Stimulated activated CD8-positive, alpha-beta memory T cell treated with anti-CD3 and anti-CD28 coated beads, Interleukin-7, amount 100 ng/mL, for 24 hours (primary cell): ENCODE results near the gene CCDC170.

Source experiments
- DNase-seq: peaks from one replicate; pipeline ENCODE4 v3.0.0-alpha.2; 2020; ENCODE audit warnings: low read depth

The CCDC170 gene

DNA sequence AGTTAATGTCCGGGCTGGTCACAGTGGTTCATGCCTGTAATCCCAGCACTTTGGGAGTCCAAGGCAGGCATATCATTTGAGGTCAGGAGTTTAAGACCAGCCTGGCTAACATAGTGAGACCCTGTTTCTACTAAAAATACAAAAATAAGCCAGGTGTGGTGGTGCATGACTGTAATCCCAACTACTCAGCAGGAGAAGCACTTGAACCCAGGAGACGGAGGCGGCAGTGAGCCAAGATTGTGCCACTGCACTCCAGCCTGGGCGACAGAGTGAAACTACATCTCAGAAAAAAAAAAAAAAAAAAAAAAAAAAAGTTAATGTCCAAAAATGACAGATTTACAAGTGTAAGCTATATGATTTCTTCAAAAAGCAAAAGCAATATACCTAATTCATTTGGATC is 124.9 kb downstream of the CCDC170 start:
- no peak for DNase-seq

DNA sequence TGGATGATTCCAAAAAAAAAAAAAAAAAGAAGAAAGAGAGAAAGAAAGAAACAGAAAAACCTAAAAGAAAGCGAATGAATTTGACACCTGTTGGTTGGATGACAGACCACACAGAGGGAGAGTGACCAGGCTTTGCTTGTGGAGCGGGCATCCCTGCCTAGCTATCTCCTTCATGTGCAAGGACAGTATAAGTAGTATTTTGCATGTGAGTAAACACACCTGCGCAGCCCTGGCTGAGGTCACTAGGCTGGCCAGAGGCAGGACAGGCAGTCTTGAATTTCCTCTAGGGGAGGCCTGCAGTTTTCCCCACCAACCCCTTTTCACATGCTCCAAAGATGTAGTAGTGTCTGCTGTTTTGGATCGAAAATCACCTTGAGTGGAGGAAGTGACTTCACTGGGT is 126.4 kb downstream of the CCDC170 start:
- no peak for DNase-seq

DNA sequence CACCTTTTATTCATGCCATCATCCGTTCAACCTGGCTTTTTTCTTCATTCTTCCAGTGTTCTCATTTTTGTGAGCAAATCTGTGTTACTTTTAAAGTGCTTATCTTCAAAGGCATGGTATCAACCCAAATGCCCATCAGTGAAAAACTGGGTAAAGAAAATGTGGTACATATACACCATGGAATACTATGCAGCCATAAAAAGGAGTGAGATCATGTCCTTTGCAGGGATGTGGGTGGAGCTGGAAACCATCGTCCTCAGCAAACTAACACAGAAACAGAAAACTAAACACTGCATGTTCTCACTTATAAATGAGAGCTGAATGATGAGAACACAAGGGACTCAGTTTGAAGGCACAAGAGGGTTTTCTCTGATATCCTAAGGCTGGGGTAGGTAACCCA is 130.3 kb downstream of the CCDC170 start:
- DNase-seq, result no peak

DNA sequence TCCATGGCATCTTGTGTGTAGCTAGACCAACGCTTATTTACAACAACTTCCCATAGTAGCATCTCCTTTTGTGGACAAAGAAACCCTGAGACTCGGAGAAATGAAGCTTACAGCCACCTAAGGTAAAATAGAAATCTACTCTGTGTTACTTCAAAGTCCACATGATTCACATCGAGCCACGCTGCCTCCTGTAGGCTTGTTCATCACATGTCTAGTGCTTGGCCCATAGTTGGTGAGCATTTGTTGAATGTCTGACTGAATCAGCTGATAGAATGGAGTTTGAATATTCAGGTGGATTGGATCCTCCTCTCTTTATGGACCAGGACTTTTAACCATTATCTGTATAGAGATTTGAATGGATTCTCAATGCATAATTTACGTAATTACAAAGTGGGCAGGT is 130.7 kb downstream of the CCDC170 start:
- DNase-seq, result no peak

DNA sequence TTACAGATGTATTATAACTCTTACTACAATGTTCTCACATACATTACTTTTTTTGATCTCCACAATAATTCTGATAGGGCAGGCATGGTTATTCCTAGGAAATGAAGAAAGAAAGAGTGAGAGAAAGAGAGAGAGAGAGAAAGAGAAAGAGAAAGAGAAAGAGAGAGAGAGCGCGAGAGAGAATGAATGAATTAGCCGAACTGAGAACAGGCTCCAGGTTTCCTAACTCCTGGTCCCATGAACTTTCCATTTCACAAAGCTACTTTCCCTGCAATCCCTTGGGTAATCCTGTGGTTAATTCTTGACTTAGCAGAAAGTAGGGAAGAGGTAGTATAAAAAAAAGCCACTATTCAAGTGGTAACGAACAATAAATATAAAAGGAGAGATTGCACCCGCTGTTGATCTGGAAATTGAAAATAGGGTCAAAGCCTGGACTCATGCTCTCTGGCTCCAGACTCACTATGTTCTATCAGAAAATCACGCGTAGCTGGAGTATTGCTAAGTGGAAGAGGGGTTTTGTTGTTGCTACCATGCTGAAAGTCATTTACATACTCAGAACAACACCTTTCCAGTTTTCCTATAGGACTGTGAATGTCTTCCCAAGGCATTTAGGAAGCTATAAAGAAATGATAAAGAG is 131.2 kb downstream of the CCDC170 start:
- no peak for DNase-seq

DNA sequence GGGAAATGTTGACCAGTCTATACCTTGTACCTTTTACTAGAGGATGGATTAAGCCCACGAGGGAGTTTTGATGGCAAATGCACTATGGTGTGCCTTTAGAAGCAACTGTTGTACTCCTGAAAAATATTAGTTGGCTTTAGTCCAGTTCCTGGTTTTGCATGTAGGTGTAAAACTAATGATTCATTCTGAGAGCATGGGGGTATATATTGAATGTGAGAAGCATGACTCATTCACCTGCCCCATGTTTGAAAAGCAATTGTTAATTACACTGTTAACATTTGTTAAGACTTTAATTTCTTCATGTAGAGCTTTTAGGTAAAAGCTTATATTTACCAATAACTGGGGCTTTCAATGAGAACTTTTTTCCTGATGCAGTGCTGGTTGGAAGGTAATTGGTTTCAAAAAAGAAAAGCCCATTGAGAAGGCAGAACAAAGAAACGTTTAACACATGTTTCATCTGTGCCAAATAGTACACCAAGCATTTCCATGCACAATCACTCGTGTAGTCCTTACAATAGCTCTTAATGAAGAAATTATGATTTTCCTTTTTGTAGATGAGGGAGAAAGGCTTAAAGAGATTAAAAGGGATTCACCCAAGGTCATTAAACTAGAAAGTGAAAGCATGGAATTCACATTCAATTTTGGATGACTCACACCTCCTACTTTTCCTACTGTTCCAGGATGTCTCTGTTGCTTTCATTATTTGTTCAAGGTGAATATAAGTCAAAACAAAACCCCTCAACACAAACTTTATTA is 134.1 kb downstream of the CCDC170 start:
- DNase-seq, result no peak

DNA sequence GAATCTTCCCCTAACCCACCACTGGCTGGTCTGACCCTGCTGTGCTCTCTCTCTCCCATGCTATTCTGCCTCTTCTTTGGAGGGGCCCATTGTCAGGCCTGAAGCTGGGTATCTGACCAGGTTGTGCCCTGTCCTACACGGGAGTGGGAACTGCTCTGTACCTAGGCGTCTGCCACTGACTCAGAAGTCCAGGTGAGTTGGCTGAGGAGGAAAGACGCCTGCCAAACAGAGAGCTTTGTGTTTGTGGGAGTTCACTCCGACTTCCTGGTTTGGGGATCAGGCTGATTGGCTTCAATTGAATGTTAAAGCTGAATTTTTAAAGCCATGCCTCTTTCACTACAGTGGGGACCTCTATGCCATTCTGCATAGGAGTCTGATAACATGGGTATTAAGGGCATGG is 136.0 kb downstream of the CCDC170 start:
- no peak for DNase-seq

DNA sequence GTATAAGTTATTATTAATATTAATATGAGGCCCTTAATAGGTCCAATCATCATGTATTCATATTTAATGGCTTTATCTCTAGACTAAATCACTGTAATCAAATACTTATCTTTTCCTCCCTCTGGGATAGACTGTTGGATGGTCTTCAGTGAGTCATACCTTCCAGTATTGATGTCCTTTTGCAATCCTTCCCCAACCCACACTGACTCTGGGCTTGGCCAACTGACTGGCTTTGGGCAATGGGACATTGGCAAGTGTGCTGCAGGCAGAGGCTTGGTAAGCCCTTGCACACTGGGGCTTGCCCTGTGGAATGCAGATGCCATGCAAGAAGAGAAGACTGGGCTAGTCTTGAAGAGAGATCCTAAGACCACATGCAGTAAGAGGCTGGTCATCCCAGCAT is 136.6 kb downstream of the CCDC170 start:
- no peak for DNase-seq

DNA sequence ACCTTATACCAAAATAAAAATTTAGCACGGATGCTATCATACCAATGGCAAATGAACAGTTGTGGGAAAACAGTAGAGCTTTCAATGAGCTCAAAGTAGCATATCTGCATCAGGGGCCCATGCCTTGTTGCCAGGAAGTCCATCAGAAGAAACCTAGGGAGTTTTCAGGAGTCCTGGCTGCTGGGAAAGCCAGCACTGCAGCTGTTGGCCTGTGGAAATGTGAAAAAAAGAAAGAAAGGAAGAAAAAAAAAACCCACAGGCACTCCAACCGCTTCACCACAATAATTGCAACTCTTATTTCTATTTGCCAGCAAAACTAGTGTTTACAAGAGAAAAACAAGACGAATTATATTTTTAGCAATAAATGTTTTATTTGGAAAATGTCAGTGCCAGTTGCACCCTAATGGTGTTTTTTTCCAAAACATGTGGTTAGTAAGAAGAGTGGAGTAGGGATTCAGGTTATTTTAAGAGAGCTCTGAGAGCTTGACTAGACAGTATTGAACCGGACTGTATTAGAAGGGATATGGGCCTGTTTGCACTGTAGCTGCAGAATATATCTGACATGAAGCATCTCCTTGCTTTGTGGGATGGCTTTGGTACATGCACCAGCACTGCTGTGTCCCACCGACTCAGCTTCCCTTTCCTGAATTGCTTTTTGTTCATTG is 137.3 kb downstream of the CCDC170 start:
- DNase-seq, result no peak

DNA sequence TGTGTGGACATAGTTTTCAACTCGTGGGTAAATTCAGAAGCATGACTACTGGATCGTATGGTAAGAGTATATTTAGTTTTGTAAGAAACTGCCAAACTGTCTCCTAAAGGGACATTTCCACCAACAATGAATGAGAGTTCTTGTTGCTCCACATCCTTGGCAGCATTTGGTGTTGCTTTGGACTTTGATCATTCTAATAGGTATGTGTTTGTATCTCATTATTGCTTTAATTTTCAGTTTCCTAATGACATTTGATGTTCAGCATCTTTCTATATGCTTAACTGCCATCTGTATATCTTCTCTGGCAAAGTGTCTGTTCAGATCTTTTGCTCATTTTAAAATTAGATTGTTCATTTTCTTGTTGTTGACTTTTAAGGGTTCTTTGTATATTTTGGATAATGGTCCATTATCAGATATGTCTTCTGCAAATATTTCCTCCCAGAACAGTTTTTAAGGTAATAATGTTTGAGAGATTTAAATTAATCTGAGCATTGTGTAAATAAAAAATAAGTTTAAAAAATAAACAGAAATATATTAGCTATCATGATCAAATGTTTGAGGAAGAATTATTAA is 138.7 kb downstream of the CCDC170 start:
- DNase-seq, result no peak

DNA sequence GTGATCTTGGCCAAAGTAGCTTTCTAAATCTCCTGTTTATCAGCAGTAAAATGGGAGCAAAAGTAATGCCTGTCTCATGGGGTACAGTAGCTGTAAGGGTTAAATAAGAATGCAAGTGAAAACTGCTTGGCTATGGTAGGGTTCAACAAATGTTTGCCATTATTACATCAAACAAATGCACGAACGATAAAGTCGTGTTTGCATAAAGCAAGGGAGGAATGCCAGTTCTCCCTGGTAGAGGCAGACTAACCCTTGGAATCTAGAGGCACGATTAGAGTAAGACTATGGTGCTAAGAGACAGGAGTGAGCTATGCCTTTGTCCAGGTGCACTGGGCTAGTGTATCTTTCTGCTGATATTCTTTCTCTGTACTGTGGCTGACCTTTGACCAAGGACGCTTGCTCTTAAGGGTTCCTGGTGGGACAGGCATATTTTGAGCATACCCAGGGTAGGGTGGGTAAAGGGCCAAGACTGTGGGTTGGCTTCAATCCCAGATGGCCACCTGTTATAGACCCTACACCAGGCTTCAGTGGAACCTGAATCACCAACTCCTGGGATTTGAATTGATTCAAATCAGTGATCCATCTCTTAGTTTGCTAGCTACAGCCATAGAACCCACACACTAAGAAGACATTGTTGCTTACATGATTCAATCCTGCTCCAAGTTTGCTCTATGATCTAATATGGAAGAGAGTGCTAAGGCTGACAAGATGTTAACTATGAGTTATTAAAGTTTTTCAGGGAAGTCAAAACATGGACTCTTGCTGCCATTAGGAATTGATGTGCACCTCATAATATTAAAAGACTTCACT is 139.9 kb downstream of the CCDC170 start:
- DNase-seq, result no peak

DNA sequence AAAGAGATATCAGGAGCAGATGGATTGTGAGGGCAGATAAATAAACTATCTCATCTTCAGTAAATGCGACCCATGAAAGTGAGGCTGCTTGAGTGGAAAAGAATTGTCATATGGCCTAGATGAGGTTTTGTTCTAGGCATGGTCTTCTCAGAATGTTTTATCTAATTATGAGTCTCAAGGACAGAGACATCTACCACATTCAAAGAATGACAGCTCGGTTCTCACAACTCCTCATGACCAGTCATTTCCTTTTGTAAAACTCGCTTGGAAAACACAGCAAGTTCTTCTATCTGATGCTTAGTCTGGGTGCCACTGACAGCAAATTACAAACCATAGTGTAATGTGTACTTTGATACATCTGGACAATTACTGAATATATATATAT is 140.5 kb downstream of the CCDC170 start:
- no peak for DNase-seq

DNA sequence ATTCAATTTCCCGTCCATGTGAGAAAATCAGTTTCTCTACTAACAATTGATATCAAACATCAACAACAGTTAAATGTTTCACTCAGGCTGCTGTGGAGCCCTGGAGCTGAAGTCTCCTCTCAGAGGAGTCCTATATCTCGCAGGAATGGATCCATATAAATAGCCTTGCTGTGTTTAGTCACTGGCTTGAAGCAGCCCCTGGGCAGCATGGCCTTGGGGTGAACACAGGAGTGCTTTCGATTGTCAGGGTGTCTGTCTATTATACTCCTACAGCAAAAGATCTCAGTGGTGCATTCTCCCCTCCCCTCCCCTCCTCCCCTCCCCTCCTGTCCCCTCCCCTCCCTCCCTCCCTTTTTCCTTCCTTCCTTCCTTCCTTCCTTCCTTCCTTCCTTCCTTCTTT is 141.9 kb downstream of the CCDC170 start:
- DNase-seq, result no peak

DNA sequence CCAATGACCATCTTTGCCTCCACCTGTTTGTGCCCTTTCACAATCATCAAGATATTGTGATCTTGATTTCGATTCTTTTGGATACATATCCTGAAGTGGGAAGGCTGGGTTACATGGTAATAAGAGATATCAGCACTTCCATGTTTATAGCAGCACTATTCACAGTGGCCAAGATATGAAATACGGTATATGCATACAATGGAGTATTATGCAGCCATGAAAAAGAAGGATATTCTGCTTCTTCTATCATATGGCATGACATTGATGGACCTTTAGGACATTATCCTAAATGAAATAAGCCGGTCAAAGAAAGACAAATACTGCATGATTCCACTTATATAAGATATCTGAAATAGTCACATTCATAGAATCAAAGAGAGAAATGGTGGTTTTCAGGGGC is 144.0 kb downstream of the CCDC170 start:
- DNase-seq, result no peak

DNA sequence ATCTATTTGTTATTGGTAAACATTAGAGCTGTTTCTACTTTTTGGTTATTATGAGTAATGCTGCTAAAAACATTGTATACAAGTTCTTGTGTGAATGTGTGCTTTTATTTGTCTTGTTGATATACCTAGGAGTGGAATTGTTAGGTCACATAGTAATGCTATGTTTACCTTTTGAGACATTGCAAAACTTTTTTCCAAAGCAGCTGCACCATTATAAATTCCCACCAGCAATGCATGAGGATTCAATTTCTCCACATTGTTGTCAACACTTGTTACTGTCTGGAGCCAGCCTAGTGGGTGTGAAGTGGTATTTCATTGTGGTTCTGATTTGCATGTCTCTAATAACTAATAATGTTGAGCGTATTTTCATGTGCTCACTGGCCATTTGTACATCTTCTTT is 145.9 kb downstream of the CCDC170 start:
- no peak for DNase-seq

DNA sequence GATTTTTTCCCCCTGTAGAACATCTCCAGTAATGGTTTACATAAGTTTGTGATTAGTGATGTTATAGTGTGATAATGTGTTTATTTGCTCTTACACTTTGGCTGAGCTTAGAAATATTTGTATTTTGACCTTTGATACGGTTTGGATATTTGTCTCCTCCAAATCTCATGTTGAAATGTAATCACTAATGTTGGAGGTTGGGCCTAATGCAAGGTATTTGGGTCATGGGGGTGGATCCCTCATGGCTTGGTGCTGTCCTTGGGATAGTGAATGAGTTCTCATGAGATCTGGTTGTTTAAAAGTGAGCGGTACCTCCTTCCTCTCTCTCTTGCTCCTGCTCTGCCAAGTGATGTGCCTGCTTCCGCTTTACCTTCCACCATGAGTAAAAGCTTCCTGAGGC is 147.2 kb downstream of the CCDC170 start:
- DNase-seq, result no peak

DNA sequence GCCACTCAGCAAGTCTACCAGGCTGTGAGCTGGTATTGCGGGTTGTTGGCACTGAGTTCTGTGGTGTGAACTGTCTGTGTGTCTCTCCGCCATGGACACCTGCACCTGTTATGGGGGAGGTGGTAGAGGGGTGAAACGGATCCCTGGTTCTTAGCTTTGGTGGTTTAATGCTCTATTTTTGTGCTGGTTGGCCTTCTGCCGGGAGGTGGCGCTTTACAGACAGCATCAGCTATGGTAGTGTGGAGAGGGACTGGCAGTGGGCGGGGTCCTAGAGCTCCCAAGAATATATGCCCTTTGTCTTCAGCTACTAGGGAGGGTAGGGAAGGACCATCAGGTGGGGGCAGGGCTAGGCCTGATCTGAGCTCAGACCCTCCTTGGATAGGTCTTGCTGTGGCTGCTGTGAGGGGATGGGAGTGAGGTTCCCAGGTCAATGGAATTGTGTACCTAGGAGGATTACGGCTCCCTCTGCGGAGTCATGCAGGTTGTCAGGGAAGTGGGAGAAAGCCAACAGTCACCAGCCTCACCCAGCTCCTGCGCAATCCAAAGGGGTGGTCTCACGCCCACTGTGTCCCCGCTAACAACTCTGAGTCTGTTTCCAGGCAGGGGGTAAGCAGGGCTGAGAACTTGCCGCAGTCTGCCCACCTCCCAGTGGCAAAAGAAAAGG is 154.3 kb downstream of the CCDC170 start:
- no peak for DNase-seq

DNA sequence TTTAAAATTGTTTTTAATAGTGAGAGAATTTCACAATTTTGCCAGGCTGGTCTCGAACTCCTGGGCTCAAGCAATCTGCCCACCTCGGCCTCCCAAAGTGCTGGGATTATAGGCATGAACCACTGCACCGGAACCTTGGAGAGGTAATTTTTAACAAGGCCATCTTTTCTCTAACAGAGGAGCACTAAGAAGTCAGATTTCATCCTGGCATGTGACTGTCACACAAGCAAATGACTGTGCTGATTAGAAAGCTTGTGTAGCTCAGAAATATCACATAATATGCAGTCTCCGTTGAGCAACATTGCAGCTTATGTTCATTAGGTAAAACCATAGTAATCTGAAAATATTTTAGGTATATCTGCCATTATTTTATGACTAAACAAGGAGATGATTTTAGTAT is 156.0 kb downstream of the CCDC170 start:
- no peak for DNase-seq

DNA sequence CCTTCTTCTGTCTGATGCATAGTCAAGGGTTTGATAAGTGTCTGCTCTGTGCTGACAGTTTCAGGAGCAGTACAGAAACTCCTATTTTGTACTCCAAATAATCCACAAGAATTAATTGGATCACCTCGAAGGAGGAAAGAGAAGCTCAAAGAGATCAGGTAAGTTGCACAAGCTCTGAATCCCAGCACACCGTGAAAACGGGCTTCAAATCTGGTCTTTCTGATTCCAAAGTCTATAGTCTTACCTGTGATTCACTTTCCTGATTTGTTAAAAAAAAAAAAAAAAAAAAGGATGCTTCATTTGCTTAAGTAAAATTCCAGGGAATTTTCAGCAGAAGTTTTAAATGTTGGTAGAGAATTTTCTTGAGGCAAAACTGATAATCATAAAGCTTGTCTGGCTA is 157.8 kb downstream of the CCDC170 start:
- DNase-seq, result no peak

DNA sequence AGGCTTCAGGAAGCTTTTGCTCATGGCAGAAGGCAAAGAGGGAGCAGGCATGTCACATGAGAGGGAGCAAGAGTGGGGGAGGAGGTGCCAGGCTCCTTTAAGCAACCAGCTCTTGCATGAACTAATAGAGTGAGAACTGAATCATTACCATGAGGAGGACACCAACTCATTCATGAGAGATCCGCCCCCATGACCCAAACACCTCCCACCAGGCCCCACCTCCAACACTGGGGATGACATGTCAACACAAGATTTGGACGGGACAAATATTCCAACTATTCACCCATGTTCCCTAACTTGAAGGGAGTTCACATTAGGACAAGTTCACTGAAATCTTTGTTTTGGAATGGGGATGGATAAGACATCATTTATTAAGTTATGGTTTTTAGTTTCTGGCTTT is 158.5 kb downstream of the CCDC170 start:
- DNase-seq, result no peak

DNA sequence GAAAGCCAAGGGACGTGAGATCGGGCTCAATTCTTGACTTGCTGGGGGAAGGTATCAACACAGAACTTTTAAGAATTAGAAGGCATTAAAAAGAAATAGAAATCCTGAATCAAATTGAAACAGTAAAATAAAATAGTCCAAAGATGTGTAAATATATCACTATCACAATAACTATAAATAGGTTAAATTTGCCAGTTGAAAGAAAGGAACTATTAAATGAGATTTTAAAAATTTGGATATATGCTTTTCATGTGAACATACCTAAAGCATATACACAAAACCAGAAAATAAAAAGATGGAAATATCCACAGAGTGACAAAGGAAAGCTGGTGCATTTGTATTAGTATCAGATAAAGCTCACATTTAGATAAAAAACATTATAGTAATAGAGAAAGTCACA is 161.3 kb downstream of the CCDC170 start:
- no peak for DNase-seq

DNA sequence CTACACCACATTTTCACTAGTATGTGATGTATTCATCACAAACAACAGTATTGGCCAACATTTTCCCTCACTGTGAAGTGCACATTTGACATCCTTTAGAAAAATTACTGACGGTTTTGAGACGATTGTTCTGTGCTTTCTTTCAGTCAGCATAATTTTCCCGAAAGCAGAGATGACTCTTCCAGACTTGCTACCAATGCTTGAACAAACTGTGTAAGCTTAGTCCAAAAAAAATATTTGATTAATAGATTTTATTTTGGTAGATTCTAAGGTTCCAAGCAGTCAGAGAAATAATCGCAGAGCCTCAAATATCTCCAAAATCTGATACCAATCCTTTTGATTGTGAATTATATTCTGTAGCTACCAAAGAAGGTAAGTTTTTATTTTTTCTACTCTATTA is 162.6 kb downstream of the CCDC170 start:
- no peak for DNase-seq
